ENCODE measurements around the gene CYSRT1.

The CYSRT1 gene

GRCh38 chr9:137191245-137191644 lies 33.7 kb upstream of the CYSRT1 start:
- no peak for DNase-seq

- DNase-seq = no peak
Measured at GRCh38 chr9:137191691-137192447, 33.1 kb upstream of the CYSRT1 start.

- no peak for DNase-seq
Measured at GRCh38 chr9:137192448-137192780, 32.6 kb upstream of the CYSRT1 start.

- DNase-seq = no peak
Measured at GRCh38 chr9:137192859-137193258, 32.1 kb upstream of the CYSRT1 start.

- DNase-seq = no peak
Measured at GRCh38 chr9:137193771-137194170, 31.2 kb upstream of the CYSRT1 start.

GRCh38 chr9:137194388-137194787 lies 30.6 kb upstream of the CYSRT1 start:
- no peak for DNase-seq

- DNase-seq = no peak
Measured at GRCh38 chr9:137194909-137195308, 30.1 kb upstream of the CYSRT1 start.

- DNase-seq = no peak
Measured at GRCh38 chr9:137195525-137196220, 29.3 kb upstream of the CYSRT1 start.

- no peak for DNase-seq
Measured at GRCh38 chr9:137198051-137198901, 26.7 kb upstream of the CYSRT1 start.

- DNase-seq = no peak
Measured at GRCh38 chr9:137198902-137199283, 26.1 kb upstream of the CYSRT1 start.

GRCh38 chr9:137199411-137200121 lies 25.4 kb upstream of the CYSRT1 start:
- no peak for DNase-seq

- DNase-seq = peak; percentile 96 to 99
Measured at GRCh38 chr9:137200311-137201204, 24.4 kb upstream of the CYSRT1 start, which contains the start of gene TPRN. Gene TPRN (minus strand): TSS chr9:137200741. CDS start chr9:137200711, 30 bp downstream.

GRCh38 chr9:137201205-137201868 lies 23.6 kb upstream of the CYSRT1 start:
- no peak for DNase-seq

GRCh38 chr9:137202966-137203365 lies 22.0 kb upstream of the CYSRT1 start:
- DNase-seq = no peak

GRCh38 chr9:137204731-137205125 lies 20.2 kb upstream of the CYSRT1 start:
- no peak for DNase-seq

GRCh38 chr9:137205126-137206069 lies 19.6 kb upstream of the CYSRT1 start, which contains the start of the genes NDOR1 and TMEM203:
Gene NDOR1 (plus strand): TSS chr9:137205700. CDS start chr9:137205778, 78 bp downstream.
Gene TMEM203 (minus strand): TSS chr9:137205648. CDS start chr9:137205414, 234 bp downstream.
- DNase-seq = peak; percentile 88 to 94

- no peak for DNase-seq
Measured at GRCh38 chr9:137206602-137207001, 18.4 kb upstream of the CYSRT1 start.

GRCh38 chr9:137211532-137211931 lies 13.4 kb upstream of the CYSRT1 start:
- DNase-seq = no peak

GRCh38 chr9:137212520-137212919 lies 12.5 kb upstream of the CYSRT1 start:
- DNase-seq = no peak
